ENCODE measurements around the gene DTYMK.

Gene DTYMK

GRCh38 chr2:241637795-241638660 lies 48.6 kb downstream of the DTYMK start:
- Histone ChIP-seq H3K36me3 (ENCODE audit: control insufficient read depth, insufficient read depth, low read length) (peaks cover 8% of the 10 kb centered on the region), H3K27ac (ENCODE audit: insufficient read depth, low read length, poor library complexity, severe bottlenecking) (peak overlapping the region; percentile 96), H3K4me1 (ENCODE audit: control insufficient read depth, insufficient read depth, low read length, poor library complexity, severe bottlenecking) (peaks cover 21% of the 10 kb centered on the region), H3K9me3 (ENCODE audit: control insufficient read depth, low read length) (no peaks in the 10 kb centered on the region), H3K27me3 (replicated peaks; ENCODE audit: control insufficient read depth, insufficient read depth, low read length, poor library complexity, severe bottlenecking) (no peaks in the 10 kb centered on the region), H3K4me3 (ENCODE audit: insufficient read depth, low read depth, low read length, poor library complexity, severe bottlenecking) (peak overlapping the region; percentile 100)
- DNase-seq = peak in 2 of 3 donors; percentile 17 to 25

- H3K27ac ChIP-seq (ENCODE audit: insufficient read depth, low read length, poor library complexity, severe bottlenecking) = peak within 1 kb of the TSS; percentile 96
- peak; percentile 55 to 65 (median 60) for DNase-seq
These were observed 49.4 kb downstream of the DTYMK start, which contains the start of the genes ATG4B and THAP4 for GRCh38 chr2:241637018-241637794. Gene ATG4B, plus strand, starts transcription at chr2:241637693. Its CDS starts 22 bp downstream, at chr2:241637715. Gene THAP4, minus strand, starts transcription at chr2:241637158. Its CDS starts 141 bp downstream, at chr2:241637017.

GRCh38 chr2:241636182-241637017 lies 50.2 kb downstream of the DTYMK start:
- Histone ChIP-seq H3K4me3 (ENCODE audit: insufficient read depth, low read depth, low read length, poor library complexity, severe bottlenecking) (peak overlapping the region; percentile 100), H3K36me3 (ENCODE audit: control insufficient read depth, insufficient read depth, low read length) (peaks cover 16% of the 10 kb centered on the region)
- DNase-seq = peak in 1 of 3 donors; percentile 6

More at GRCh38 chr2:241637018-241637794, 49.4 kb downstream of the DTYMK start, which contains the start of the genes ATG4B and THAP4:
- peak within 1 kb of the TSS; percentile 100 for H3K4me3 ChIP-seq (ENCODE audit: insufficient read depth, low read depth, low read length, poor library complexity, severe bottlenecking)
- no peaks in the 10 kb centered on the region for H3K27me3 ChIP-seq (replicated peaks; ENCODE audit: control insufficient read depth, insufficient read depth, low read length, poor library complexity, severe bottlenecking)
- H3K4me1 ChIP-seq (ENCODE audit: control insufficient read depth, insufficient read depth, low read length, poor library complexity, severe bottlenecking) = peaks cover 21% of the 10 kb centered on the region
- H3K36me3 ChIP-seq (ENCODE audit: control insufficient read depth, insufficient read depth, low read length) = peaks cover 14% of the 10 kb centered on the region
- no peaks in the 10 kb centered on the region for H3K9me3 ChIP-seq (ENCODE audit: control insufficient read depth, low read length)

GRCh38 chr2:241635756-241636155 lies 50.9 kb downstream of the DTYMK start:
- H3K27me3 ChIP-seq (replicated peaks; ENCODE audit: control insufficient read depth, insufficient read depth, low read length, poor library complexity, severe bottlenecking) = no peaks in the 10 kb centered on the region
- H3K27ac ChIP-seq (ENCODE audit: insufficient read depth, low read length, poor library complexity, severe bottlenecking) = no peak overlapping the region
- peak overlapping the region; percentile 67 for H3K4me3 ChIP-seq (ENCODE audit: insufficient read depth, low read depth, low read length, poor library complexity, severe bottlenecking)
- peaks cover 21% of the 10 kb centered on the region for H3K4me1 ChIP-seq (ENCODE audit: control insufficient read depth, insufficient read depth, low read length, poor library complexity, severe bottlenecking)
- peaks cover 20% of the 10 kb centered on the region for H3K36me3 ChIP-seq (ENCODE audit: control insufficient read depth, insufficient read depth, low read length)
- H3K9me3 ChIP-seq (ENCODE audit: control insufficient read depth, low read length) = no peaks in the 10 kb centered on the region
- DNase-seq = no peak

More at GRCh38 chr2:241636182-241637017, 50.2 kb downstream of the DTYMK start:
- Histone ChIP-seq H3K4me1 (ENCODE audit: control insufficient read depth, insufficient read depth, low read length, poor library complexity, severe bottlenecking) (peaks cover 21% of the 10 kb centered on the region), H3K9me3 (ENCODE audit: control insufficient read depth, low read length) (no peaks in the 10 kb centered on the region), H3K27ac (ENCODE audit: insufficient read depth, low read length, poor library complexity, severe bottlenecking) (peak overlapping the region; percentile 96), H3K27me3 (replicated peaks; ENCODE audit: control insufficient read depth, insufficient read depth, low read length, poor library complexity, severe bottlenecking) (no peaks in the 10 kb centered on the region)

GRCh38 chr2:241633561-241633960 lies 53.1 kb downstream of the DTYMK start:
- H3K36me3 ChIP-seq (ENCODE audit: control insufficient read depth, insufficient read depth, low read length) = peaks cover 26% of the 10 kb centered on the region
- no peaks in the 10 kb centered on the region for H3K9me3 ChIP-seq (ENCODE audit: control insufficient read depth, low read length)
- H3K4me3 ChIP-seq (ENCODE audit: insufficient read depth, low read depth, low read length, poor library complexity, severe bottlenecking) = no peak overlapping the region
- no peak for DNase-seq
- no peaks in the 10 kb centered on the region for H3K27me3 ChIP-seq (replicated peaks; ENCODE audit: control insufficient read depth, insufficient read depth, low read length, poor library complexity, severe bottlenecking)
- no peak overlapping the region for H3K27ac ChIP-seq (ENCODE audit: insufficient read depth, low read length, poor library complexity, severe bottlenecking)
- peaks cover 12% of the 10 kb centered on the region for H3K4me1 ChIP-seq (ENCODE audit: control insufficient read depth, insufficient read depth, low read length, poor library complexity, severe bottlenecking)

GRCh38 chr2:241632478-241633325 lies 53.9 kb downstream of the DTYMK start:
- H3K36me3 ChIP-seq (ENCODE audit: control insufficient read depth, insufficient read depth, low read length) = peaks cover 26% of the 10 kb centered on the region
- H3K4me3 ChIP-seq (ENCODE audit: insufficient read depth, low read depth, low read length, poor library complexity, severe bottlenecking) = no peak overlapping the region
- H3K27ac ChIP-seq (ENCODE audit: insufficient read depth, low read length, poor library complexity, severe bottlenecking) = no peak overlapping the region
- no peak for DNase-seq
- H3K9me3 ChIP-seq (ENCODE audit: control insufficient read depth, low read length) = no peaks in the 10 kb centered on the region
- H3K4me1 ChIP-seq (ENCODE audit: control insufficient read depth, insufficient read depth, low read length, poor library complexity, severe bottlenecking) = peaks cover 8% of the 10 kb centered on the region
- H3K27me3 ChIP-seq (replicated peaks; ENCODE audit: control insufficient read depth, insufficient read depth, low read length, poor library complexity, severe bottlenecking) = no peaks in the 10 kb centered on the region

- no peak overlapping the region for H3K4me3 ChIP-seq (ENCODE audit: insufficient read depth, low read depth, low read length, poor library complexity, severe bottlenecking)
- H3K36me3 ChIP-seq (ENCODE audit: control insufficient read depth, insufficient read depth, low read length) = peaks cover 26% of the 10 kb centered on the region
- no peaks in the 10 kb centered on the region for H3K4me1 ChIP-seq (ENCODE audit: control insufficient read depth, insufficient read depth, low read length, poor library complexity, severe bottlenecking)
- H3K27ac ChIP-seq (ENCODE audit: insufficient read depth, low read length, poor library complexity, severe bottlenecking) = no peak overlapping the region
- no peaks in the 10 kb centered on the region for H3K27me3 ChIP-seq (replicated peaks; ENCODE audit: control insufficient read depth, insufficient read depth, low read length, poor library complexity, severe bottlenecking)
- H3K9me3 ChIP-seq (ENCODE audit: control insufficient read depth, low read length) = no peaks in the 10 kb centered on the region
- DNase-seq = no peak
These were observed 56.7 kb downstream of the DTYMK start for GRCh38 chr2:241629762-241630435.

- Histone ChIP-seq H3K27ac (ENCODE audit: insufficient read depth, low read length, poor library complexity, severe bottlenecking) (no peak overlapping the region), H3K36me3 (ENCODE audit: control insufficient read depth, insufficient read depth, low read length) (peaks cover 14% of the 10 kb centered on the region), H3K27me3 (replicated peaks; ENCODE audit: control insufficient read depth, insufficient read depth, low read length, poor library complexity, severe bottlenecking) (no peaks in the 10 kb centered on the region), H3K4me3 (ENCODE audit: insufficient read depth, low read depth, low read length, poor library complexity, severe bottlenecking) (no peak overlapping the region), H3K9me3 (ENCODE audit: control insufficient read depth, low read length) (no peaks in the 10 kb centered on the region), H3K4me1 (ENCODE audit: control insufficient read depth, insufficient read depth, low read length, poor library complexity, severe bottlenecking) (no peaks in the 10 kb centered on the region)
- no peak for DNase-seq
These were observed 58.9 kb downstream of the DTYMK start for GRCh38 chr2:241627675-241628074.
